ENCODE results near the gene MT1A. TPM values are rescaled to one million over a fixed set of nuclear protein-coding genes. Genes with fewer than 3 reads are reported as not detected.

MT1A gene
- total RNA-seq, 1 experiment from 2014 or later, result 23.5 TPM

DNA sequence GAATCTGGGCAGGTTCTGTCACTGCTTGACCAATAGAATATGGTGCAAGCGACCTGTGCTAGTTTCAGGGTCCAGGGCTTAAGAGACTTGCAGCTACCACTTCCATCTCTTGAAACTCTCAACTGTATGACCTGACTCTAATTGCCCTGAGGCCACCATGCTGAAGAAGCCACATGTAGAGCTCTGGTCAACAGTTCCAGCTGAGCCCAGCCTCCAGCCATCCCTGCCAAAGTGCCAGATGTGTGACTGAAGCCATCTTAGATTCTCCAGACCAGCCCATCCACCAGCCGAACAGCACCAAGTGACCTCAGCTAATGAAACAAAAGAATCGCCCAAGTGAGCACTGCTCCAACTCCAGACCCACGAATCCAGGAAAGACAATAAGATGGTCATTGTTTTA lies 33.5 kb upstream of the MT1A start:
- peak overlapping the region; percentile 95 for H3K27ac ChIP-seq
- ChIA-PET CTCF (interaction anchor here (0.6 kb wide), 1 partner anchor 487 kb away, joined by 9 read pairs; the partner anchor contains the start of gene CPNE2), POLR2A (ENCODE audit: unreplicated experiment) (no interaction called here)
- peaks cover 60% of the 10 kb centered on the region for H3K4me1 ChIP-seq (replicated peaks; ENCODE audit: insufficient read depth)
- H2AFZ ChIP-seq, result no peak overlapping the region
- no peak for DNase-seq
- H3K9me2 ChIP-seq (ENCODE audit: insufficient read depth), result no peaks in the 10 kb centered on the region
- no peaks in the 10 kb centered on the region for H4K20me1 ChIP-seq (ENCODE audit: insufficient read depth)
- no peaks in the 10 kb centered on the region for H3K27me3 ChIP-seq (ENCODE audit: insufficient read depth, low read depth)
- no peak for TF ChIP-seq EZH2 (IDR thresholded peaks at IDR 0.05; ENCODE audit: low read depth)
- TF ChIP-seq, protein P1, sequence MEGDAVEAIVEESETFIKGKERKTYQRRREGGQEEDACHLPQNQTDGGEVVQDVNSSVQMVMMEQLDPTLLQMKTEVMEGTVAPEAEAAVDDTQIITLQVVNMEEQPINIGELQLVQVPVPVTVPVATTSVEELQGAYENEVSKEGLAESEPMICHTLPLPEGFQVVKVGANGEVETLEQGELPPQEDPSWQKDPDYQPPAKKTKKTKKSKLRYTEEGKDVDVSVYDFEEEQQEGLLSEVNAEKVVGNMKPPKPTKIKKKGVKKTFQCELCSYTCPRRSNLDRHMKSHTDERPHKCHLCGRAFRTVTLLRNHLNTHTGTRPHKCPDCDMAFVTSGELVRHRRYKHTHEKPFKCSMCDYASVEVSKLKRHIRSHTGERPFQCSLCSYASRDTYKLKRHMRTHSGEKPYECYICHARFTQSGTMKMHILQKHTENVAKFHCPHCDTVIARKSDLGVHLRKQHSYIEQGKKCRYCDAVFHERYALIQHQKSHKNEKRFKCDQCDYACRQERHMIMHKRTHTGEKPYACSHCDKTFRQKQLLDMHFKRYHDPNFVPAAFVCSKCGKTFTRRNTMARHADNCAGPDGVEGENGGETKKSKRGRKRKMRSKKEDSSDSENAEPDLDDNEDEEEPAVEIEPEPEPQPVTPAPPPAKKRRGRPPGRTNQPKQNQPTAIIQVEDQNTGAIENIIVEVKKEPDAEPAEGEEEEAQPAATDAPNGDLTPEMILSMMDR (conservative IDR thresholded peaks at IDR 0.05), result no peak
- H3K4me3 ChIP-seq, result no peak overlapping the region
- intact Hi-C loops (cut with micrococcal nuclease; ENCODE audit: unreplicated experiment), result loop anchor here (5.0 to 10.0 kb wide), 2 partner anchors 270 to 1133 kb away; no protein-coding TSS in a partner anchor
- H3F3A ChIP-seq (ENCODE audit: insufficient read depth, low read depth), result peaks cover 51% of the 10 kb centered on the region
- H3K9me3 ChIP-seq (ENCODE audit: insufficient read depth, low read depth), result no peaks in the 10 kb centered on the region
- H3K4me2 ChIP-seq, result no peak overlapping the region
- BruUV-seq (replicated peaks), result no TSS peak
- no peaks in the 10 kb centered on the region; the same call in 1 of the 2 replicates for H3K79me2 ChIP-seq (ENCODE audit: low read depth)
- no peaks in the 10 kb centered on the region for H3K36me3 ChIP-seq (ENCODE audit: low read depth)

DNA sequence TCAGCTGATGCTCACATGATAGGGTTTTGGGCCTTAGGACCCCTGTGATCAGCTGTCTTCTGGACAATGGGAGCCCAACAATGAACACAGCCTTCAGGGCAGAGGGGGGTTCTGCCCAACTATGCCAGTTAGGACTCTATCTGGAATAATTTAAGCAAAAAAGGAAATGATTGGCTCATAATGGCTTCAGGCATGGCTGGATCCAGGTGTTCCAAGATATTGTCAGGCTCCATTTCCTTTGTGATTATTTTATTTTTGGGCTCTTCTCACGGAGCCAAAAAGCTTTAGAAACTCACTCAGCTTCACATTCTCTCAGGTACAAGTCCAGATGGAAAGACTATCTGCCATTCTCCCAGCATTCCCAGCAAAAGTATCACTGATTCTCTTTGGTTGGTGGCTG lies 33.0 kb upstream of the MT1A start:
- ChIA-PET CTCF (interaction anchor here (1.0 kb wide), 1 partner anchor 29 kb away, joined by 4 read pairs; no protein-coding TSS in a partner anchor), POLR2A (ENCODE audit: unreplicated experiment) (no interaction called here)
- no peak for DNase-seq
- peaks cover 56% of the 10 kb centered on the region for H3F3A ChIP-seq (ENCODE audit: insufficient read depth, low read depth)
- peaks cover 60% of the 10 kb centered on the region for H3K4me1 ChIP-seq (replicated peaks; ENCODE audit: insufficient read depth)
- H3K27me3 ChIP-seq (ENCODE audit: insufficient read depth, low read depth), result no peaks in the 10 kb centered on the region
- no peaks in the 10 kb centered on the region for H3K9me3 ChIP-seq (ENCODE audit: insufficient read depth, low read depth)
- no peaks in the 10 kb centered on the region for H3K9me2 ChIP-seq (ENCODE audit: insufficient read depth)
- no peaks in the 10 kb centered on the region for H3K36me3 ChIP-seq (ENCODE audit: low read depth)
- H3K4me2 ChIP-seq, result peak overlapping the region; percentile 90
- no peak for TF ChIP-seq EZH2 (IDR thresholded peaks at IDR 0.05; ENCODE audit: low read depth)
- TF ChIP-seq, protein P1 (conservative IDR thresholded peaks at IDR 0.05), result no peak
- no peak overlapping the region for H3K4me3 ChIP-seq
- no peaks in the 10 kb centered on the region; the same call in 1 of the 2 replicates for H3K79me2 ChIP-seq (ENCODE audit: low read depth)
- no TSS peak for BruUV-seq (replicated peaks)
- no peak overlapping the region for H2AFZ ChIP-seq
- intact Hi-C loops (cut with micrococcal nuclease; ENCODE audit: unreplicated experiment), result loop anchor here (5.0 to 10.0 kb wide), 2 partner anchors 271 to 1133 kb away; no protein-coding TSS in a partner anchor
- peak overlapping the region; percentile 95 for H3K27ac ChIP-seq
- H4K20me1 ChIP-seq (ENCODE audit: insufficient read depth), result no peaks in the 10 kb centered on the region

DNA sequence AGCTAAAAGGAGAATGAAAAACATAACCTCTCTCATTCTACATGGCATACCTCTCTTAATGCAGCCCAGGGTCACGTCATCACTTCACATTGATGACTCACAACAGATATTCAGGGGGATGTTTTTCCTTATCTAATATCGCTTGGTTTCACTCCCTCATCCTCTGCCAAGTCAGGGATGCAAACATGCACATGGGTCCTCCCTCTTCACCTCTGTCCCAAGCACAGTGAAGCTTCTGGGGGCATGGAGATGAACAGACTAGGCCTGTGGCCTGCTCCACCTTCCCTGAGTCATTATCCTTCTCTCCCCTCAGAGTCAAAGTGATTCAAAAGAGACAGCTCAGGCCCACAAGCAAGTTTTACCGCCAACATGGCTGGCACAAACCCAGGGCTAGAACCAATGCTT lies 32.4 kb upstream of the MT1A start:
- intact Hi-C loops (cut with micrococcal nuclease; ENCODE audit: unreplicated experiment), result loop anchor here (1.0 to 10.0 kb wide), 7 partner anchors 21 to 1134 kb away; partner anchors contain the start of gene MT1X

More for the DNA sequence above, 32.4 kb upstream of the MT1A start:
- Histone ChIP-seq H3K27ac (peak overlapping the region; percentile 95), H2AFZ (no peak overlapping the region), H3K4me1 (replicated peaks; ENCODE audit: insufficient read depth) (peaks cover 66% of the 10 kb centered on the region), H3K79me2 (ENCODE audit: low read depth) (no peaks in the 10 kb centered on the region; the same call in 1 of the 2 replicates), H3K27me3 (ENCODE audit: insufficient read depth, low read depth) (no peaks in the 10 kb centered on the region), H3K36me3 (ENCODE audit: low read depth) (no peaks in the 10 kb centered on the region), H3K9me3 (ENCODE audit: insufficient read depth, low read depth) (no peaks in the 10 kb centered on the region), H4K20me1 (ENCODE audit: insufficient read depth) (no peaks in the 10 kb centered on the region), H3K4me2 (peak overlapping the region; percentile 90), H3F3A (ENCODE audit: insufficient read depth, low read depth) (peaks cover 62% of the 10 kb centered on the region), H3K4me3 (peak overlapping the region; percentile 90; the same call in 1 of the 2 replicates), H3K9me2 (ENCODE audit: insufficient read depth) (no peaks in the 10 kb centered on the region)
- DNase-seq, result no peak
- BruUV-seq (replicated peaks), result no TSS peak
- CTCF ChIA-PET, result interaction anchor here (1.0 to 1.6 kb wide), 3 partner anchors 30 to 96 kb away, joined by 3 to 5 read pairs (median 4); no protein-coding TSS in a partner anchor
- no peak for TF ChIP-seq EZH2 (IDR thresholded peaks at IDR 0.05; ENCODE audit: low read depth)
- TF ChIP-seq, protein P1 (conservative IDR thresholded peaks at IDR 0.05), result no peak
- POLR2A ChIA-PET (ENCODE audit: unreplicated experiment), result interaction anchor here (0.6 kb wide), 2 partner anchors 96 to 338 kb away, joined by 6 to 9 read pairs; no protein-coding TSS in a partner anchor

Measured in PC-9 (cell line).